K562 (cell line): ENCODE results near the gene TMEM164. TPM values are rescaled to one million over a fixed set of nuclear protein-coding genes. Genes with fewer than 3 reads are reported as not detected.

Experiments used
- BRF2 ChIP-seq: IDR thresholded peaks from 3 replicates; pipeline ENCODE4 v1.6.1; 2011; ENCODE audit warnings: borderline replicate concordance, mild to moderate bottlenecking; ENCODE audit not compliant: insufficient read length, insufficient read depth
- CBFA2T3 ChIP-seq: fragments of 450-650 bp; IDR thresholded peaks from 2 replicates; pipeline ENCODE4 v1.6.1; 2017
- HMGXB4 ChIP-seq: sonication (generic); formaldehyde crosslinking; IDR thresholded peaks from 2 replicates; pipeline ENCODE4 v1.8.1; 2023; ENCODE audit warnings: mild to moderate bottlenecking, missing genetic modification reagents
- KAT2B ChIP-seq: IDR thresholded peaks from one replicate; pipeline ENCODE4 v1.6.1; 2012; ENCODE audit warnings: low read depth, mild to moderate bottlenecking, control low read depth, inconsistent platforms, low read length, moderate library complexity
- LARP7 ChIP-seq: fragments of 450-650 bp; IDR thresholded peaks from 2 replicates; pipeline ENCODE4 v1.6.1; 2016
- MYC ChIP-seq, 2 experiments: fragments of 250-450 bp in 1 of 2; sonication (Bioruptor Pico) in 1 of 2; IDR thresholded peaks; 2 replicates each; pipeline versions ENCODE4 v1.5.1 to v1.6.1; 2012 to 2021; ENCODE audit warnings: low read depth in 2 of 2, borderline replicate concordance in 1 of 2, improper control_type of control experiment in 1 of 2, low read length in 1 of 2, mild to moderate bottlenecking in 1 of 2, moderate library complexity in 1 of 2
- NBN ChIP-seq: fragments of 450-650 bp; IDR thresholded peaks from 2 replicates; pipeline ENCODE4 v1.6.1; 2016; ENCODE audit warnings: low read depth, mild to moderate bottlenecking
- PATZ1 ChIP-seq: fragments of 250-450 bp; sonication (Bioruptor Pico); IDR thresholded peaks from 2 replicates; pipeline ENCODE4 v1.5.0; 2020; ENCODE audit warnings: mild to moderate bottlenecking, borderline replicate concordance
- PCBP2 ChIP-seq: fragments of 200-400 bp; formaldehyde crosslinking; IDR thresholded peaks from 2 replicates; pipeline ENCODE4 v1.6.1; 2018; ENCODE audit warnings: low read length, low read depth, mild to moderate bottlenecking, moderate library complexity; ENCODE audit not compliant: poor library complexity, severe bottlenecking
- SNAPC5 ChIP-seq: fragments of 250-450 bp; sonication (Bioruptor Pico); IDR thresholded peaks from 2 replicates; pipeline ENCODE4 v1.8.0; 2021; ENCODE audit warnings: moderate library complexity, mild to moderate bottlenecking, inconsistent platforms
- TOE1 ChIP-seq, 2 experiments: fragments of 450-650 bp in 1 of 2; sonication (generic) in 1 of 2; formaldehyde crosslinking in 1 of 2; IDR thresholded peaks; 2 replicates each; pipeline versions ENCODE4 v1.7.1 to v1.8.0; 2016 to 2022; ENCODE audit warnings: borderline replicate concordance in 2 of 2, mild to moderate bottlenecking in 2 of 2, antibody characterized with exemption in 1 of 2, inconsistent platforms in 1 of 2, low read depth in 1 of 2, missing genetic modification reagents in 1 of 2, moderate library complexity in 1 of 2
- ZFPM2 ChIP-seq: fragments of 250-450 bp; sonication (Bioruptor Pico); IDR thresholded peaks from 2 replicates; pipeline ENCODE4 v1.5.1; 2022; ENCODE audit warnings: mild to moderate bottlenecking
- ZNF140 ChIP-seq: fragments of 250-450 bp; sonication (Bioruptor Pico); IDR thresholded peaks from 2 replicates; pipeline ENCODE4 v1.8.0; 2021; ENCODE audit warnings: moderate library complexity, mild to moderate bottlenecking, inconsistent platforms
- ZNF280A ChIP-seq: fragments of 450-650 bp; IDR thresholded peaks from 2 replicates; pipeline ENCODE4 v1.6.1; 2018; ENCODE audit warnings: mild to moderate bottlenecking, low read depth; ENCODE audit not compliant: partially characterized antibody
- ZNF444 ChIP-seq: fragments of 250-450 bp; sonication (Bioruptor Pico); IDR thresholded peaks from 2 replicates; pipeline ENCODE4 v1.4.0; 2020; ENCODE audit warnings: mild to moderate bottlenecking, moderate library complexity
- ZNF449 ChIP-seq: fragments of 250-450 bp; sonication (Bioruptor Pico); IDR thresholded peaks from 2 replicates; pipeline ENCODE4 v1.8.0; 2022; ENCODE audit warnings: moderate library complexity, mild to moderate bottlenecking, inconsistent platforms
- ZNF551 ChIP-seq: fragments of 250-450 bp; sonication (Bioruptor Pico); IDR thresholded peaks from 2 replicates; pipeline ENCODE4 v1.5.0; 2021; ENCODE audit warnings: mild to moderate bottlenecking, moderate library complexity
- polyA plus RNA-seq, 8 experiments: library from polyadenylated mRNA; depleted of rRNA in 4 of 8; stranded (reverse) in 5 of 8; unstranded in 3 of 8; fragments of >200 nt; fragmentation: Nextera tagmentation in 2 of 8; fragmentation: Illumina TruSeq in 1 of 8; extraction: Ambion mirVana in 2 of 8; extraction: Trizol in 1 of 8; gene quantifications; 2 replicates each; pipeline versions ENCODE4 v1.2.1 to v1.2.3, GENCODE V29; 2011 to 2014; ENCODE audit warnings: inconsistent platforms in 1 of 8, missing spikeins in 1 of 8
- total RNA-seq, 7 experiments: library from RNA; depleted of rRNA in 6 of 7; stranded (reverse); fragments of >200 nt in 6 of 7; fragmentation: Illumina TruSeq in 2 of 7; extraction: Trizol in 2 of 7; gene quantifications; 2 replicates each; pipeline versions ENCODE4 v1.2.1 to v1.2.3, GENCODE V29; 2011 to 2021; ENCODE audit warnings: low replicate concordance in 1 of 7

Gene TMEM164
- total and polyA plus RNA-seq, 9 of the 15 experiments (the other 6 are each of a cell fraction or from before 2014, with no cell fraction given), result 2.4 to 57.3 (median 23.1) TPM

GRCh38 chrX:110000847-110001713 is 1.8 kb upstream of the TMEM164 start (continued):
- TF ChIP-seq MYC (IDR thresholded peaks at IDR 0.05; ENCODE audit: low read depth, low read length), result no peak
- peak; percentile 99 for TF ChIP-seq MYC (CRISPR knock-in tag; IDR thresholded peaks at IDR 0.05; ENCODE audit: borderline replicate concordance, low read depth)
- TF ChIP-seq CBFA2T3, result no peak
- TF ChIP-seq HMGXB4 (CRISPR knock-in tag), result no peak
- TF ChIP-seq ZFPM2 (CRISPR knock-in tag), result peak; percentile 92
- no peak for TF ChIP-seq PCBP2
- peak; percentile 90; the same call in 1 of the 2 replicates for TF ChIP-seq ZNF140 (CRISPR knock-in tag)
- no peak for TF ChIP-seq NBN
- TF ChIP-seq BRF2, result no peak
- TF ChIP-seq SNAPC5 (CRISPR knock-in tag), result peak; percentile 79
- TF ChIP-seq LARP7, result no peak
- peak; percentile 79 for TF ChIP-seq ZNF551 (CRISPR knock-in tag)
- TF ChIP-seq PATZ1 (CRISPR knock-in tag), result peak; percentile 96
- no peak for TF ChIP-seq ZNF280A
- TF ChIP-seq ZNF444 (CRISPR knock-in tag), result peak; percentile 96
- TF ChIP-seq ZNF449 (CRISPR knock-in tag), result peak; percentile 97
- TF ChIP-seq KAT2B, result no peak
- TF ChIP-seq TOE1 (IDR thresholded peaks at IDR 0.05; ENCODE audit: borderline replicate concordance), result no peak
- no peak for TF ChIP-seq TOE1 (CRISPR knock-in tag; IDR thresholded peaks at IDR 0.05; ENCODE audit: borderline replicate concordance, low read depth)
